B cell (primary cell): ENCODE data around the gene PINLYP. TPM values are rescaled to one million over a fixed set of nuclear protein-coding genes. Genes with fewer than 3 reads are reported as not detected.
A peak's percentile ranks its signal among the peaks of the same experiment; 100 is the strongest.

Experiments used
- ATAC-seq: fragments of 200-7000 bp; cut with Tn5 transposase; one replicate; pipeline ENCODE4 v1.10.0; 2021; ENCODE audit warnings: low read depth, mild to moderate bottlenecking, moderate number of reproducible peaks, moderate library complexity
- CTCF ChIA-PET: fragments of 350-600 bp; sonication (Branson Sonifier 250); formaldehyde crosslinking; loops from one replicate; lab custom pipeline; 2021; ENCODE audit warnings: antibody characterized with exemption, inconsistent platforms; lab: Charles Lee
- POLR2A ChIA-PET: fragments of 350-600 bp; sonication (Branson Sonifier 250); formaldehyde crosslinking; loops from one replicate; lab custom pipeline; 2021; ENCODE audit warnings: antibody characterized with exemption; lab: Charles Lee
- DNase-seq: peaks from one replicate; pipeline ENCODE4 v3.0.0; 2013
- H2AFZ ChIP-seq: 2 replicates; pipeline ENCODE4 v1.6.1; 2012; ENCODE audit warnings: mild to moderate bottlenecking, low read depth, low read length; ENCODE audit not compliant: insufficient read depth, poor library complexity, severe bottlenecking
- H3K27ac ChIP-seq, 2 donors: 1 replicate in 1 of 2; 2 replicates in 1 of 2; pipeline ENCODE4 v1.5.1; 2012 to 2013; ENCODE audit warnings: low read length in 2 of 2, mild to moderate bottlenecking in 2 of 2, moderate library complexity in 1 of 2
- H3K27me3 ChIP-seq, 4 experiments: fragments of 200-600 bp in 1 of 4; sonication (generic) in 1 of 4; replicated peaks in 1 of 4; 1 replicate in 2 of 4; 2 replicates in 2 of 4; pipeline versions ENCODE4 v1.6.1 to v1.7.0; 2013 to 2016; ENCODE audit warnings: low read length in 3 of 4, mild to moderate bottlenecking in 2 of 4, mixed read lengths in 1 of 4, moderate library complexity in 1 of 4; ENCODE audit not compliant: insufficient read depth in 4 of 4, control insufficient read depth in 3 of 4; ENCODE audit errors: control extremely low read depth in 1 of 4
- H3K36me3 ChIP-seq, 2 experiments: replicated peaks in 1 of 2; 1 replicate in 1 of 2; 2 replicates in 1 of 2; pipeline versions ENCODE4 v1.6.1 to v1.7.1; 2013; ENCODE audit warnings: low read length in 1 of 2; ENCODE audit not compliant: insufficient read depth in 2 of 2, control insufficient read depth in 1 of 2; ENCODE audit errors: control extremely low read depth in 1 of 2, extremely low read depth in 1 of 2
- H3K4me1 ChIP-seq, 2 donors: fragments of 200-600 bp in 1 of 2; sonication (generic) in 1 of 2; 1 replicate in 1 of 2; 2 replicates in 1 of 2; pipeline versions ENCODE4 v1.5.1 to v1.6.1; 2013 to 2017; ENCODE audit warnings: low read length in 2 of 2; ENCODE audit not compliant: control insufficient read depth in 2 of 2, insufficient read depth in 2 of 2
- H3K4me2 ChIP-seq: replicated peaks from 2 replicates; pipeline ENCODE3; 2012; ENCODE audit warnings: mild to moderate bottlenecking, low read depth, low read length; ENCODE audit not compliant: poor library complexity, severe bottlenecking
- H3K4me3 ChIP-seq, 5 experiments: fragments of 200-600 bp in 1 of 5; sonication (generic) in 1 of 5; 1 replicate in 3 of 5; 2 replicates in 2 of 5; pipeline versions ENCODE4 v1.5.1 to v1.7.0; 2011 to 2016; ENCODE audit warnings: low read length in 4 of 5, mild to moderate bottlenecking in 4 of 5, low read depth in 2 of 5, control low read depth in 1 of 5, moderate library complexity in 1 of 5; ENCODE audit not compliant: insufficient read depth in 1 of 5; ENCODE audit errors: control extremely low read depth in 1 of 5, extremely low read depth in 1 of 5
- H3K79me2 ChIP-seq: fragments of 200-600 bp; sonication (generic); one replicate; pipeline ENCODE4 v1.6.0; 2016; ENCODE audit warnings: low read length; ENCODE audit not compliant: control insufficient read depth, insufficient read depth
- H3K9ac ChIP-seq: fragments of 200-600 bp; sonication (generic); 2 replicates; pipeline ENCODE4 v1.6.1; 2017; ENCODE audit warnings: mild to moderate bottlenecking, low read length, moderate library complexity
- H3K9me3 ChIP-seq, 3 donors: one replicate each; pipeline versions ENCODE4 v1.6.1 to v1.7.1; 2013; ENCODE audit warnings: low read length in 2 of 3; ENCODE audit not compliant: control insufficient read depth in 2 of 3, insufficient read depth in 1 of 3; ENCODE audit errors: control extremely low read depth in 1 of 3
- H4K20me1 ChIP-seq: 2 replicates; pipeline ENCODE4 v1.6.0; 2012; ENCODE audit warnings: mild to moderate bottlenecking, low read length; ENCODE audit not compliant: insufficient read depth, control insufficient read depth, poor library complexity, severe bottlenecking
- H3K27ac Mint-ChIP-seq: one replicate; pipeline ENCODE4 v1.8.0; 2021; ENCODE audit warnings: mixed read lengths
- H3K27me3 Mint-ChIP-seq: one replicate; pipeline ENCODE4 v1.8.0; 2021; ENCODE audit warnings: mixed read lengths
- H3K4me1 Mint-ChIP-seq: one replicate; pipeline ENCODE4 v1.8.0; 2021; ENCODE audit warnings: mixed read lengths
- H3K4me3 Mint-ChIP-seq: one replicate; pipeline ENCODE4 v1.8.0; 2021; ENCODE audit warnings: mixed read lengths
- H3K9me3 Mint-ChIP-seq: one replicate; pipeline ENCODE4 v1.8.0; 2022; ENCODE audit warnings: mixed read lengths; ENCODE audit not compliant: insufficient read depth
- EZH2 ChIP-seq: IDR thresholded peaks from 2 replicates; pipeline ENCODE4 v1.6.1; 2012; ENCODE audit warnings: borderline replicate concordance, low read depth, mild to moderate bottlenecking, moderate library complexity, low read length; ENCODE audit not compliant: insufficient read depth, poor library complexity, severe bottlenecking
- WGBS: methylation state at CpG from one replicate; pipeline ENCODE4 v1.1.5; 2013; ENCODE audit warnings: missing lambda C conversion rate; ENCODE audit not compliant: insufficient coverage; 5-methylcytosine and 5-hydroxymethylcytosine counted together
- intact Hi-C: fragments of 100-400 bp; cut with micrococcal nuclease; formaldehyde crosslinking; loops from one replicate; pipeline ENCODE4 v1.10.0; 2022
- polyA plus RNA-seq: library from polyadenylated mRNA; depleted of rRNA; stranded (reverse); fragments of >200 nt; gene quantifications from 2 replicates; pipeline ENCODE4 v1.2.3, GENCODE V29; 2012
- total RNA-seq, 2 donors: library from RNA; stranded (reverse); fragments of 120-200 nt in 1 of 2; gene quantifications; 1 replicate in 1 of 2; 2 replicates in 1 of 2; pipeline versions ENCODE4 v1.2.3 to v1.2.4, GENCODE V29; 2013 to 2022
- TF ChIP-seq, protein P1 (sequence below): fragments of 200-600 bp; IDR thresholded peaks from one replicate; pipeline ENCODE4 v1.8.0; 2022; ENCODE audit warnings: antibody characterized with exemption, mild to moderate bottlenecking

PINLYP gene
- total and polyA plus RNA-seq, 2 donors (not counting 1 experiment from before 2014, with no cell fraction given): 2.0 to 2.9 TPM

DNA sequence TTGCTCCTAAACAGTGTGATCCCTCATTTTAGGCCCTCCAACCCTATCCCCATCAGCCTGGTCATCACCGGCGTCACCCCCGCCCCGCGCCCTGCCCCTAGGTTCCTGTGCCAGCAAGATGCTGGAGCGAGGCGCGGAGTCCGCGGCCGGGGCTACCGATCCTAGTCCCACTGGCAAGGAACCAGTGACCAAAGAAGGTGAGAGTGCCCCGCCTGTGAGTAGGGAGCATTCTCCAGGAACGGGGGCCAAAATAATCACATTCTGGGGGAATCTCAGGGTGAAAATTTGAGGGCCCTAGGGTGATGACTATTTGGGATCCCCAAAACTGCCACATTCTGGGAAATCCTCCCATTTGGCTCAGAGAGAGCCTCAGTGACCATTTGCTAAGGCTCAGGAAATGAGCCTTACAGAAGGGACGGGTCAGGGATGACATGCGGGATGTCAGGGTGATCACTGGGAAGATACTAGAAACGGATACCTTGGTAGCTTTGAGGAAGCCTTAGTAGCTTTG is 41.2 kb upstream of the PINLYP start:
- ATAC-seq: no peak
- Histone ChIP-seq H4K20me1 (no peaks in the 10 kb centered on the region), H3K9me3 (peaks cover 0 to 10% (median 2%) of the 10 kb centered on the region in 3 donors), H3K4me3 (peak overlapping the region in 4 of 5 experiments; percentile 71 to 94 (median 76)), H3K79me2 (no peaks in the 10 kb centered on the region), H3K9ac (peak overlapping the region; percentile 77), H3K4me1 (peaks cover 5 to 28% of the 10 kb centered on the region in 2 donors), H3K36me3 (peaks cover 0 to 11% of the 10 kb centered on the region in 2 experiments), H3K27ac (peak overlapping the region; percentile 25 to 67), H3K27me3 (no peaks in the 10 kb centered on the region), H3K4me2 (peak overlapping the region; percentile 93), H2AFZ (peak overlapping the region; percentile 82)
- intact Hi-C loops: loop anchor here (1.0 kb wide), 2 partner anchors 71 to 246 kb away; partner anchors contain the start of gene KCNN4
- no peak for DNase-seq
- CTCF ChIA-PET: interaction anchor here (1.1 to 7.5 kb wide), 7 partner anchors 15 to 275 kb away, joined by 3 to 74 read pairs (median 5); partner anchors contain the start of genes IRGQ and ZNF576
- Mint-ChIP-seq H3K4me1 (peaks cover 25% of the 10 kb centered on the region), H3K27ac (peak overlapping the region; percentile 96), H3K4me3 (peak overlapping the region; percentile 91), H3K27me3 (no peaks in the 10 kb centered on the region), H3K9me3 (peaks cover 7% of the 10 kb centered on the region)
- POLR2A ChIA-PET: interaction anchor here (0.5 to 2.7 kb wide), 4 partner anchors 30 to 134 kb away, joined by 4 to 12 read pairs (median 10); partner anchors contain the start of genes PHLDB3, PINLYP and XRCC1
- no peak for TF ChIP-seq EZH2
- TF ChIP-seq, protein P1, sequence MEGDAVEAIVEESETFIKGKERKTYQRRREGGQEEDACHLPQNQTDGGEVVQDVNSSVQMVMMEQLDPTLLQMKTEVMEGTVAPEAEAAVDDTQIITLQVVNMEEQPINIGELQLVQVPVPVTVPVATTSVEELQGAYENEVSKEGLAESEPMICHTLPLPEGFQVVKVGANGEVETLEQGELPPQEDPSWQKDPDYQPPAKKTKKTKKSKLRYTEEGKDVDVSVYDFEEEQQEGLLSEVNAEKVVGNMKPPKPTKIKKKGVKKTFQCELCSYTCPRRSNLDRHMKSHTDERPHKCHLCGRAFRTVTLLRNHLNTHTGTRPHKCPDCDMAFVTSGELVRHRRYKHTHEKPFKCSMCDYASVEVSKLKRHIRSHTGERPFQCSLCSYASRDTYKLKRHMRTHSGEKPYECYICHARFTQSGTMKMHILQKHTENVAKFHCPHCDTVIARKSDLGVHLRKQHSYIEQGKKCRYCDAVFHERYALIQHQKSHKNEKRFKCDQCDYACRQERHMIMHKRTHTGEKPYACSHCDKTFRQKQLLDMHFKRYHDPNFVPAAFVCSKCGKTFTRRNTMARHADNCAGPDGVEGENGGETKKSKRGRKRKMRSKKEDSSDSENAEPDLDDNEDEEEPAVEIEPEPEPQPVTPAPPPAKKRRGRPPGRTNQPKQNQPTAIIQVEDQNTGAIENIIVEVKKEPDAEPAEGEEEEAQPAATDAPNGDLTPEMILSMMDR: no peak
- WGBS: 84% methylated on average over 6 of the region's 17 CpGs
